Hematopoietic multipotent progenitor cell treated with erythropoietin and hydrocortisone succinate and interleukin-3 and kit ligand, for 17 days (in vitro differentiated cells): ENCODE measurements around the gene RNF121.
A peak's percentile ranks its signal among the peaks of the same experiment; 100 is the strongest.

ENCODE experiments used
- DNase-seq: peaks from one replicate; pipeline ENCODE4 v3.0.0-alpha.2; 2015; ENCODE audit warnings: low spot score

Gene RNF121

GRCh38 chr11:72039031-72039855 lies 110.4 kb downstream of the RNF121 start:
- peak; percentile 60 for DNase-seq

GRCh38 chr11:72039856-72040401 lies 111.1 kb downstream of the RNF121 start:
- peak; percentile 44 for DNase-seq

- DNase-seq = peak; percentile 95
Observed at GRCh38 chr11:72040491-72041363, 111.9 kb downstream of the RNF121 start.

GRCh38 chr11:72041364-72042063 lies 112.7 kb downstream of the RNF121 start:
- peak; percentile 74 for DNase-seq

GRCh38 chr11:72042064-72042745 lies 113.4 kb downstream of the RNF121 start:
- no peak for DNase-seq

DNA sequence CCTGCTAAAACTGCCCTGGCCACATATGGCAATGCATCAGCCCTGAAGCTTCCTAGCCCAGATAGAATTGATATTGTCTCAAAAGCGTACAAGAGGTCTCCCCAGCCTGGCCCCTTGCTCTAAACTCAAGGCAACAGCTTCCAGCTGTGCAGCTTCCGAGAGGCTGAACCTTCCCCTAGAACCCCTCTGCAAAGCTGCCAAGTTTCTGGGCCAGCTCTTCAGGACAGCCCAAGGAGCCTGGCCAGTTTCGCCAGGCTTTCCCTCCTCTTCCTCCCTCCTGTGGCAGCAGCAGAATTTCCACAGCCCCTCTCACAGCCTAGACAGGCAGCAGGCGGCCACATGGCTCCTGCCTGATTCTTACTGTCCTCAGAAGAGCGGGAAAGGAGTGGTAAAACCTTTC lies 117.0 kb downstream of the RNF121 start:
- DNase-seq = no peak
